NT2/D1 (cell line): ENCODE data around the gene IZUMO2.

Experiments
- SUZ12 ChIP-seq: IDR thresholded peaks from 2 replicates; pipeline ENCODE4 v1.6.1; 2011; ENCODE audit not compliant: insufficient read length, insufficient read depth; ENCODE audit errors: extremely low read depth
- ZNF274 ChIP-seq: IDR thresholded peaks from 2 replicates; pipeline ENCODE4 v1.6.1; 2011; ENCODE audit warnings: mild to moderate bottlenecking, low read depth, low read length

GRCh38 chr19:50172726-50173125, 9.6 kb upstream of the IZUMO2 start:
- no peak for TF ChIP-seq ZNF274
- TF ChIP-seq SUZ12: no peak
